Dedifferentiated amniotic fluid mesenchymal stem cell (primary cell): Measurements from ENCODE around the gene KRTAP4-4.
"Not testable (repeated sequence)": the region's sequence is repeated elsewhere in the genome, so short reads cannot be mapped to it uniquely, and the experiment has no call there.

Experiments used
- DNase-seq: peaks from one replicate; pipeline ENCODE4 v3.0.0-alpha.2; 2016; ENCODE audit errors: extremely low spot score

Gene KRTAP4-4

DNA sequence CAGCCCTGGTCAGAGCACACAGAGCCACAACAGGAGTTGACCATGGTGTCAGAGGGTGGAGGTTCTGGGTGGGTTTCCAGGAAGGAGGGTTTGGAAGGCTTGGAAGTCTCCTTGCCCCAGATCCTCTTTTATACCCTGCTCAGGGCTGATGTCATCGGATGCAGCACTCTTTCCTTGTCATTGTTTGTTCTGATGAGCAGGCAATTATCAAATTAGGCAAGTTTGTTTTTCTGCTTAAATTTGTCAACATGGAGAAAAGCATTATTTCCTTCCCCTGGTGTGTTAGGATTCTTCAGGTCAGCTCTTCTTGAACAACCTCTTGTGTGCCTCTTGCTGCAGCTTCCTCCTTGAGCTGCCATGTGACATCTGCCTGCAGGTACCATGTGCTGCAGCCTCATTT lies at the start of gene KRTAP4-4:
Gene KRTAP4-4, minus strand, starts transcription at position 101 of the 400 bp plus-strand sequence. Its CDS starts 57 bp downstream, at position 44.
- no peak for DNase-seq

DNA sequence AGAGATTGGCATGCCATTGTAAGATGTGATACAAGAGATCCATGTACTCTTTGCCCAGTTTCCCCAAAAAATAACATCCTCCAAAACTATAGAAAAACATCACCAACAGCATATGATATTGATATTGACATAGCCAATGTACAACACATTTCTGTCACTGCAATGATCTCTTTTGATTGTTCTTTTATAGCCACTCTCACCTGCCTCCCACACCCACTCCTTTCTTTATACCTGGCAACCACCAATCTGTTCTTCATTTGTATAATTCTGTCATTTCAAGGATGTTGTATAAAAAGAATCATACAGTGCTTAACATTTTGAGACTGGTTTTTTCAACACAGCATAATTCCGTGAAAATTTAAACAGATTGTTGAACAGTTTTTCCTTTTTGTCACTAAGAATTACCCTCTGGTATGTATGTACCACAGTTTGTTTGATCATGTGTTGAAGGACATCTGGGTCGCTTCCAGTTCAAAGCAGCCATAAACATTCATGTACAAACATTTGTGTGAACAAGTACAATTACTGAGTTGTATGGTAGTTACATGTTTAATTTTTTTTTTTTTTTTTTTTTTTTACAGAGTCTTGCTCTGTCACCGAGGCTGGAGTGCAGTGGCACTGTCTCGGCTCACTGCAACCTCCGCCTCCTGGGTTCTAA lies 39.0 kb upstream of the KRTAP4-4 start:
- no peak for DNase-seq

DNA sequence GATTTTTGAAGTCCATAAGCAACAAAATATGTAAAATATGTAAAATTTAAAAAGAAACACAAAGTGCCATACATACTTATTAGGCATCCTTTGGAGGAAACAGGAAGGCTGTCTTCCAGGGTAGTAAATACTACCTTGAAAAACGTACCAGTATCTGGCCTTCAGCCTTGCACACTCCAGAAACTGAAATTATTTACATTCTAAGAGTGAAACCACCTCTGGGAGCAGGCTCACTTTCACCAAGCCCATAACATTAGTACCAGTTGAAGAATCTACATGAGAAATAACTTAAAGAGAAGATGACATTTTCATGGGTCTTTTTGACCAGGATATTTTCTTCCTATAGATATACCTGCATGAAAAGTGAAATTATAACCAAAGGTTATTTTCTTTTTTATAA lies 35.5 kb upstream of the KRTAP4-4 start:
- no peak for DNase-seq

DNA sequence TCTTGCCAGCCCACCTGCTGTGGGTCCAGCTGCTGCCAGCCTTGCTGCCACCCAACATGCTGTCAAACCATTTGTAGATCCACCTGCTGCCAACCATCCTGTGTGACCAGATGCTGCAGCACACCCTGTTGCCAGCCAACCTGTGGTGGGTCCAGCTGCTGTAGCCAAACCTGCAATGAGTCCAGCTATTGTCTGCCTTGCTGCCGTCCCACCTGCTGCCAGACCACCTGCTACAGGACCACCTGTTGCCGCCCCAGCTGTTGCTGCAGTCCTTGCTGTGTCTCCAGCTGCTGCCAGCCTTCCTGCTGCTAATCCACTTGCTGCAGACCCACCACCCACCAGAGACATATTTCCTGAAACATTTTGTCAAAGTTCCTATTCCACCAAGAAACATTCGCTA lies 29.8 kb upstream of the KRTAP4-4 start:
- no peak for DNase-seq

DNA sequence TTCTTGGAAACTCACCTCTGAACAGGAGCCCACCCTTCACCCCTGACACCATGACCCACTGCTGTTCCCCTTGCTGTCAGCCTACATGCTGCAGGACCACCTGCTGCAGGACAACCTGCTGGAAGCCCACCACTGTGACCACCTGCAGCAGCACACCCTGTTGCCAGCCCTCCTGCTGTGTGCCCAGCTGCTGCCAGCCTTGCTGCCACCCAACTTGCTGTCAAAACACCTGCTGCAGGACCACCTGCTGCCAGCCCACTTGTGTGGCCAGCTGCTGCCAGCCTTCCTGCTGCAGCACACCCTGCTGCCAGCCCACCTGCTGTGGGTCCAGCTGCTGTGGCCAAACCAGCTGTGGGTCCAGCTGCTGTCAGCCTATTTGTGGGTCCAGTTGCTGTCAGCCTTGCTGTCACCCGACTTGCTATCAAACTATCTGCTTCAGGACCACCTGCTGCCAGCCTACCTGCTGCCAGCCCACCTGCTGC lies 29.3 kb upstream of the KRTAP4-4 start, which contains the start of gene KRTAP9-1:
Gene KRTAP9-1, plus strand, starts transcription at position 51 of the 482 bp plus-strand sequence. Its CDS starts 0 bp downstream, at position 51.
- DNase-seq = not testable (repeated sequence)

DNA sequence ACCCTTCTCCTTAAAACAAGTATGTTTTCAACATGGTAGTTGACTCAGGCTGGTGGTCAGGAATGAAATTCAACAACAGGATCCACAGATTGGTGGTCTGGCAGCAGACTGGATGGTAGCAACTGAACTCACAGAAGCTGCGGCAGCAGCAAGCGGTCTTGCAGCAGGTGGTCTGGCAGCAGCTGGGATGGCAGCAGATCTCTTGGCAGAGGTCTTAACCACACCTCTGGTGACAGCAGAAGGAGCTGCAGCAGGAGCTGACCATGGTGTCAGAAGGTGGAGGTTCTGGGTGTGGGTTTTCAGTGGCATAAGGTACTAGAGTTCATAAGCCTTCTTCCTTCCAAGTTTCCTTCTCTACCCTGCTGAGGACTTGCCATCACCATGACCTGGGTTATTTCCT lies 26.3 kb upstream of the KRTAP4-4 start:
- no peak for DNase-seq

DNA sequence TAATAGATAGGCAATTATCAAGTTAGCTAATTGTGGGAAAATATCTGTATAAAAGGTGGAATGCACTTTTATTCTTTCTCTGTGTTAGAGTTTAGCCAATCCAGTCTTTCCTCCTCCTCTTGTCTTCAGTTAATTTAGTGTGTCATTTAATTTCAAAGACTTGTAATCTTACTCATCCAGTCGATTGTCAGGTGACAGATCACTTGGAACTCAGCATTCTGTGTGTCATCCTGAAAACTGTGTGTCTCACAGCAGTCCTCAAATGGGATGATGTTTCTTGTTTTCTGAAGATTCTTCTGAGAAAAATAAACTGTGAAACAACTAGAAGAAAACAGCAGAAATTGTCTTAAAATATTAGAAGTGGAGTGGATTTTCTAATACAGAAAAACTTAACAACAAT lies 24.5 kb upstream of the KRTAP4-4 start:
- DNase-seq = no peak

DNA sequence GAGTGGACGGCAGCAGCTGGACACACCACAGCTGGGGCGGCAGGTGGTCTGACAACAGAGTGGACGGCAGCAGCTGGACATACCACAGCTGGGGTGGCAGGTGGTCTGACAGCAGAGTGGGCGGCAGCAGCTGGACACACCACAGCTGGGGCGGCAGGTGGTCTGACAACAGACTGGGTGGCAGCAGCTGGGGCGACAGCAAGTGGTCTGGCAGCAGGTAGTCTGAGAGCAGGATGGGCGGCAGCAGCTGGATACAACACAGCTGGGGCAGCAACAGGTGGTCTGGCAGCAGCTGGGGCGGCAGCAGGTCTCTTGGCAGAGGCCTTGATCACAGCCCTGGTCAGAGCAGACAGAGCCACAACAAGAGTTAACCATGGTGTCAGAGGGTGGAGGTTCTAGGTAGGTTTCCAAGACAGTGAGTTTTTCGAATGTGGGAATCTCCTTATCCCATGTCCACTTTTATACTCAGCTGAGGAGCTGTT lies 24.0 kb upstream of the KRTAP4-4 start, which contains the start of gene KRTAP4-1:
Gene KRTAP4-1, minus strand, starts transcription at position 432 of the 482 bp plus-strand sequence. Its CDS starts 57 bp downstream, at position 375.
- no peak for DNase-seq

DNA sequence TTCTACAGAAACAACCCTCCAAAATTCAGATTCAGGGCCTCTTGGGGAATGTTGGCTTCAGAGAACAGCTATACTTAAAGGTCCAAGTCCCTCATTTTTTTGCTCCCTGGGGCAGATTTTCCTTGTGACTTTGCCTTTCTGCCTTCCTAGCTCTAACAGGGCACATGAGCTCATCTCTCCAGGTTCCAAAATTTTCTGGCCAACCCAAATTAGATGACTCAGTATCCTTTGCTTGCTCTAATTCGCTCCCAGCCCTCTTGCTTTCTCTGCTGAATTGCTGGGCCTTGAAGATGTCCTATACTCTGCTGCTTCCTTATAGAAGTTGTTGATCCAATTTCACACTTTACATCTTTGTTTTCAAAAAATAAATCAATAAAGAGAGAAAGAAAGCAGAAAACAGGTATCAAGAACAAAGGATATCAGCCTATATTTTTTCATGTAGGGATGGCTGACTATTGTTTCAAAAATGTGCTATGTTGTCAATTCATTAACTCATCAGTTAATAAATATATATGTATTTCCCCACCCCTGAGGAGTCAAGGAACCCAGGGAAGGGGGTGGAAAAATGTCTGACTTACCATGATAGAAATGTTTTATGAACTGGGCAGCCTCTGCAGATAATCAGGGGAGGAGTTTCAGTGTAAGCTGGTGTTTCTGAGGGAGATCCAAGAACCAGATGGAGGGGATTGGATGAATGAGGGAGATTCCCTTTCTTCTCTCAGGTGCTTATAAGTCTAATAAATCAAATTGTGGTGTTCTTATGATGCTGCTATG lies 18.5 kb upstream of the KRTAP4-4 start:
- DNase-seq = no peak

DNA sequence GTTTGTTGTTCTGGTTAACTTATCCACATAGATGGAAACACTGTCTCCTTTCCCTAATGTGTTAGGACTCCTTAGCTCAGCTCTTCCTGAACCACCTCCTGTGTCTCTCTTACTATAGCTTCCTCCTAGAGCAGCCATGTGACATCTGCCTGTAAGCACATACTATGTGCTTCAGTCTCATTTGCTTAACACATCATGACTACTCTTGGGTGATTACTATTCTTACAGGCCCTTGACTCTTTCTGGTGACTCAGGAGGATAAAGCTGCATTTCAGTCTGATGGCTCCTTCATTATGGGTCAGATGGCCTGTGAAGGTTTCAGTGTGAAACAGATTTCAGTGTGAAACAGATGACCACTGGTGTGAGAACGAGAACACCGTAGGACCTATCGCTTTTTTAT lies 17.8 kb upstream of the KRTAP4-4 start:
- DNase-seq = no peak

DNA sequence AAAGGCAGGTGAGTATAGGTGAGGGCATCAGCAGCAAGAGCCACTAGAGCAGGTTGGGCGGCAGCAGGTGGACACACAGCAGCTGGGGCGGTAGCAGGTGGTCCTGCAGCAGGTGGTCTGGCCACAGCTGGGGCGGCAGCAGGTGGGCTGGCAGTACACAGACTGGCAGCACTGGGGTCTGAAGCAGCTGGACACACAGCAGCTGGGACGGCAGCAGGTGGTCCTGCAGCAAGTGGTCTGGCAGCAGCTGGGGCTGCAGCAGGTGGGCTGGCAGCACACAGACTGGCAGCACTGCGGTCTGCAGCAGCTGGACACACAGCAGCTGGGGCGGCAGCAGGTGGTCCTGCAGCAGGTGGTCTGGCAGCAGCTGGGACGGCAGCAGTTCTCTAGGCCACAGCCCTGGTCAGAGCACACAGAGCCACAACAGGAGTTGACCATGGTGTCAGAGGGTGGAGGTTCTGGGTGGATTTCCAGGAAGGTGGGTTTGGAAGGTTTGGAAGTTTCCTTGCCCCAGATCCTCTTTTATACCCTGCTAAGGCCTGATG lies 17.3 kb upstream of the KRTAP4-4 start, which contains the start of gene KRTAP4-2:
Gene KRTAP4-2, minus strand, starts transcription at position 495 of the 545 bp plus-strand sequence. Its CDS starts 57 bp downstream, at position 438.
- no peak for DNase-seq

DNA sequence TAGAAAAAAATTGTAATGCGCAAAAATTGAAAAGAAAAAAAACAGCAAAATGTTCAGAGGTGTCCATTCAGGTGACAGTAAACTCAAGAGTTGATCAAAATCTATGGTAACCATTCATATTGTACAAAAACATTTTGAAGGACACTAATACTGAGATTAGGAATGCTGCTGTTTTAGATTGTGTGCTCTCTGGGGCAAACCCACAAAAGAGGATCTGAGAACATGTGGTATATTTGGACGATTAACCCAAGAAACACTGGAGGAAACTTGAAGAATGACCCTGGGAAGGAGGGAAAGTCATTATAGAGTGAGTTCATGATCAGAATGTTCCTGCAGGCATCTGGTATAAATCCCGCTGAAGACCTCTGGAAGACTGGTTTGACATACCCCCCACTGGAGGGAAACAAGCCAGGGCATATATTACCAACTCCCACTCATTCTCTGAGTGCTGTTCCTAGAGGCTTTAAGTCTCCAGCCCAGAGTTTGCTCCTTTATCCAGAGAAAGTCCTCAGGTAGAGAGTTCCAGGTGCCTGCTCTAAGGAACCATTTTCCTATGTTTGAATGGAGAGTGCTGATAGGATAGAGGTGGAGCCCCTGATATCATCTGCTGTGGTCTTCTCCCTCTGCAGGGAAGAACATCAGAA lies 16.3 kb upstream of the KRTAP4-4 start:
- no peak for DNase-seq

DNA sequence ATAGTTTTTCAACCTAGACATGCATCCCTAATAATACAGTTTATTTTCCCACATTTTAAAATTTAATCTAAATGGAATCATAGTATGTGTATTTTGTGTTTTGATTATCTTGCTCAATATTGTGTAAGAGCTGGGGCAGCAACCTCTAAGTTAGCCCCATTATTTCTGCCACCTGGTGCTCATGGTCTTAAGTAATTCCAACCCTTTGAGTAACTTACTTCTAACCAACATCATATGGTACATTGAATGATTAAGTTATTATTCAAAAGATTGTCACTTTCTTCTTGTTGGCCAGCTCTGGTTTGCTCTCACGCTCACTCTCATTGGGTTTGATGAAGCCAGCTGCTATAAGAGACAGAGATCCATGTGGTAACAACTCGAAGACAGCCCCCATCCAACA lies 11.3 kb upstream of the KRTAP4-4 start:
- DNase-seq = no peak

DNA sequence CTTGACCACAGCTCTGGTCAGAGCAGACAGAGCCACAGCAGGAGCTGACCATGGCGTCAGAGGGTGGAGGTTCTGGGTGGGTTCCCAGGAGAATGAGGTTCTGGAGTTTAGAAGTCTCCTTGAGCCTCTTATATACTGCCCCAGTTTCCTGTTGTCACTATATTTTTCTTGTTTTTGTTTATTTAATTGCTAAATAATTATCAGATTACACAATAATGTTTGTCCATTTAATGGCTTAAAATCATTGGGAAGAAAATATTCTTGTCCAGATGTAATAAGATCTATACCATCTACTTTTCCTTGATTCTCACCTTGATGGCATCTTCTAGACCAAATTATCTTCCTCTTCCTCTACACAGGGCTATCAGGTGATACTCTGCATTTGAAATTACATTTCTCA lies 7.6 kb upstream of the KRTAP4-4 start, which contains the start of gene KRTAP4-3:
Gene KRTAP4-3, minus strand, starts transcription at position 101 of the 400 bp plus-strand sequence. Its CDS starts 49 bp downstream, at position 52.
- DNase-seq = no peak

DNA sequence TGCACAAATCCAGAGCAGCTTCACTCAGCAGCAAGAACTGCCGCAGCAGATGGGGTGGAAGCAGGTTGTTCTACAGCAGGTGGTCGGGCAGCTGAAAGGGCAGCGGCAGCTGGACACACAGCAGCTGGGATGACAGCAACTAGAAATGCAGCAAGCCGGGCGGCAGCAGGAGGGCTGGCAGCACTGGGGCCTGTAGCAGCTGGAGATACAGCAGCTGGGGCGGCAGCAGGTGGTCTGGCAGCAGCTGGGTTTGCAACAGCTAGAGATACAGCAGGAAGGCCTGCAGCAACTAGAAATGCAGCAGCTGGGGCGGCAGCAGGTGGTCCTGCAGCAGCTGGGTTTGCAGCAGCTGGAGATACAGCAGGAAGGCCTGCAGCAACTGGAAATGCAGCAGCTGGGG lies 7.0 kb upstream of the KRTAP4-4 start:
- no peak for DNase-seq

DNA sequence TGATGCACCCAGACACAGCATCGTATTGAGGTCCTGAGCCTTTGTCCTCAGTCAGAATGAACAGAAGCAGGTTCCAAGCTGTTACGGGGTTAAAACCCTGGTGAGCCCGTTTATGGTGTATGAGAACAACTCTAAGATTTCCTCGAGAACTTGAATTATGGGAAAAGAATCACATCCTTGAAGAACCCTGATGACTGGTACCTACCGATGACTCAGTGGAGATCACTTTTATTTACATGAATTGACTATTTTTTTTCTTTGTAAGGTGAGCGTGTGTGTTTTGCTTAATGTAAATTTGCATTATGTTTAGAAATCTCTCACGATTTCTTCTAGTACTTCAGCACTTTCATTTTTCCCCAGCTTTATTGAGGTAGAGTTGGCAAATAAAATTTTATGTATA lies 3.3 kb upstream of the KRTAP4-4 start:
- DNase-seq = no peak

DNA sequence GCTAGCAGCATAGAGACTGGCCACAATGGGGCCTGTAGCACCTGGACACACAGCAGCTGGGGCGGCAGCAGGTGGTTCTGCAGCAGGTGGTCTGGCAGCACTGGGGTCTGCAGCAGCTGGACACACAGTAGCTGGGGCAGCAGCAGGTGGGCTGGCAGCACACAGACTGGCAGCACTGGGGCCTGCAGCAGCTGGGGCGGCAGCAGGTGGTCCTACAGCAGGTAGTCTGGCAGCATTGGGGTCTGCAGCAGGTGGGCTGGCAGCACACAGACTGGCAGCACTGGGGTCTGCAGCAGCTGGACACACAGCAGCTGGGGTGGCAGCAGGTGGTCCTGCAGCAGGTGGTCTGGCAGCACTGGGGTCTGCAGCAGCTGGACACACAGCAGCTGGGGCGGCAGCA lies 358 bp downstream of the KRTAP4-4 start:
- not testable (repeated sequence) for DNase-seq

DNA sequence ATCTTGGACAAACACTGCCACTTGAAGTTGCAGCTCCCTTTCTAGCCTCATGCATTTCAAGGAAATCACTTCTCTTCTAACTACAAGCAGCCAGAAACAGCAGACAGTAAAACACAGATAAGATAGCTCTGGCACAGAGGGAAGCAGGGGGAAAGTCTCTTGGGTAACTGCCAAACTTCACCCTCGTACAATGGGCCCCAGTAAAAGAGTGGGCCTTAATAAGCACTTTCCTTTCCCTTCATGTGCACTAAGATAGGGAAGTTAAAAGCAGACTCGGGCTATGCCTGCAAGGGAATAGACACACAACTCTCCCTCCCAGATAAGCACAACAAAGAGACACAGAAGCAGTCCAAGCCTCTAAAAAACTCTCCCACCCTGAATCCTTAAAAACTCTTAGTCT lies 6.7 kb downstream of the KRTAP4-4 start:
- DNase-seq = no peak

DNA sequence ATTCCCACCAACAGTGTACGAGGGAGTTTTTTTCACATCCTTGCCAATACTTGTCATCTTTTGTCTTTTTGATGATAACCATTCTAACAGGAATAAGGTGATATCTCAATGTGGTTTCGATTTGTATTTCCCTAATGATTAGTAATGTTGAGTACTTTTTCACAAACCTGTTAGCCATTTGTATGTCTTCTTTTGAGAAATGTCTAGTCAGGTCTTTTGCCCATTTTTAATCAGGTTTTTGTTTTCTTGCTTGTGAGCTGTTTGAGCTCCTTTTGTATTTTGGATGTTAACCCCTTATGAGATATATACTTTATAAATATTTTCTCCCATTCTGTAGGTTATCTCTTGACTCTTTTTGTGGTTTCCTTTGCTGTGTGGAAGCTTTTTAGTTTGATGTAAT lies 9.0 kb downstream of the KRTAP4-4 start:
- no peak for DNase-seq

DNA sequence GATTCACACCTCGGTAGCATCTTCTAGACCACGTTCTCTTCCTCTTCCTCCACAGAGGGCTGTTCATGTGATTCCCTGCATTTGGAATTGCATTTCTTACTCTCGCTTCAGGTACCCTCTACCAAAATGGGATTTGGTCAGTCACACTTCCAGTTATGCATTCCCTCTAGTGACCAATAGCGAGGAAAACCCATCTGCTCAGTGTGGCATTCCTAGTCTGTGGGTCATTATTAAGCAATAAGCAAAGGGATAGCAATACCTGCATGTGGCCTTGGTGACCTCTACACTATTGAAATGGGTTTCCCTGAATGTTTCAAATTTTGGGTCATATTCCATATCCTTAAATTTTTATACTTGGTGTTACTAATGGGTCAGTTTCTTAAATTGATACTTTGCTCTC lies 10.5 kb downstream of the KRTAP4-4 start:
- DNase-seq = no peak

DNA sequence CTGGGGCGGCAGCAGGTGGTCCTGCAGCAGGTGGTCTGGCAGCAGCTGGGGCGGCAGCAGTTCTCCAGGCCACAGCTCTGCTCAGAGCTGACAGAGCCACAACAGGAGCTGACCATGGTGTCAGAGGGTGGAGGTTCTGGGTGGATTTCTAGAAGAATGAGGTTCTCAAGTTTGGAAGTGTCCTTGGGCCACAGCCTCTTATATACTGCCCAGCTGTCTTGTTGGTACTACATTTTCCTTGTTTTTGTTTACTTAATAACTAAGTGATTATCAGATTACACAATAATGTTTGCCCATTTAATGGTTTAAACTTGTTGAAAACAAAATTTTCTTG lies 10.9 kb downstream of the KRTAP4-4 start, which contains the start of gene KRTAP4-5:
Gene KRTAP4-5, minus strand, starts transcription at position 174 of the 334 bp plus-strand sequence. Its CDS starts 58 bp downstream, at position 116.
- DNase-seq = no peak
